Stimulated activated CD4-positive, alpha-beta T cell treated with anti-CD3 and anti-CD28 coated beads, Interleukin-15, amount 100 ng/mL, for 1 hour (primary cell): ENCODE results near the gene POU4F3.
"Not testable (repeated sequence)": the region's sequence is repeated elsewhere in the genome, so short reads cannot be mapped to it uniquely, and the experiment has no call there.

Experiments used
- DNase-seq, 2 donors: peaks; one replicate each; pipeline ENCODE4 v3.0.0-alpha.2; 2020; ENCODE audit warnings: low read depth in 1 of 2, low spot score in 1 of 2

The POU4F3 gene

GRCh38 chr5:146338774-146339714, at the start of gene POU4F3:
Gene POU4F3 (plus strand): TSS chr5:146338839. CDS start chr5:146339113, 274 bp downstream.
- DNase-seq = no peak

- DNase-seq = no peak
Measured at GRCh38 chr5:146290318-146290717, 48.3 kb upstream of the POU4F3 start.

GRCh38 chr5:146291421-146292074, 47.1 kb upstream of the POU4F3 start:
- no peak for DNase-seq

- no peak for DNase-seq
Measured at GRCh38 chr5:146296245-146296644, 42.4 kb upstream of the POU4F3 start.

GRCh38 chr5:146298920-146299319, 39.7 kb upstream of the POU4F3 start:
- not testable (repeated sequence) for DNase-seq

GRCh38 chr5:146301626-146302025, 37.0 kb upstream of the POU4F3 start:
- DNase-seq = no peak

- DNase-seq = no peak
Measured at GRCh38 chr5:146302406-146302805, 36.2 kb upstream of the POU4F3 start.

- DNase-seq = no peak
Measured at GRCh38 chr5:146306838-146307237, 31.8 kb upstream of the POU4F3 start.

- DNase-seq = no peak
Measured at GRCh38 chr5:146307796-146308195, 30.8 kb upstream of the POU4F3 start.

GRCh38 chr5:146310540-146310939, 28.1 kb upstream of the POU4F3 start:
- DNase-seq = no peak

GRCh38 chr5:146311278-146311677, 27.4 kb upstream of the POU4F3 start:
- DNase-seq = no peak

GRCh38 chr5:146313027-146313426, 25.6 kb upstream of the POU4F3 start:
- DNase-seq = no peak

GRCh38 chr5:146321571-146321970, 17.1 kb upstream of the POU4F3 start:
- no peak for DNase-seq

- no peak for DNase-seq
Measured at GRCh38 chr5:146327257-146327870, 11.3 kb upstream of the POU4F3 start.

GRCh38 chr5:146327989-146328388, 10.7 kb upstream of the POU4F3 start:
- no peak for DNase-seq

GRCh38 chr5:146329697-146330096, 8.9 kb upstream of the POU4F3 start:
- DNase-seq = no peak

- DNase-seq = no peak
Measured at GRCh38 chr5:146331423-146331822, 7.2 kb upstream of the POU4F3 start.

- DNase-seq = no peak
Measured at GRCh38 chr5:146334074-146334533, 4.5 kb upstream of the POU4F3 start.

GRCh38 chr5:146336197-146336596, 2.4 kb upstream of the POU4F3 start:
- DNase-seq = no peak

- DNase-seq = no peak
Measured at GRCh38 chr5:146337264-146337904, 1.3 kb upstream of the POU4F3 start.

- no peak for DNase-seq
Measured at GRCh38 chr5:146337928-146338327, 711 bp upstream of the POU4F3 start.
